Right cardiac atrium (tissue), 5 donors: Measurements from ENCODE around the gene MXI1. TPM values are rescaled to one million over a fixed set of nuclear protein-coding genes. Genes with fewer than 3 reads are reported as not detected.
A peak's percentile ranks its signal among the peaks of the same experiment; 100 is the strongest.

ENCODE experiments used
- ATAC-seq, 2 donors: fragments of 200-7000 bp; cut with Tn5 transposase; one replicate each; pipeline versions ENCODE4 v1.8.0 to v1.9.1; 2020; ENCODE audit warnings: moderate library complexity in 2 of 2, mild to moderate bottlenecking in 1 of 2
- DNase-seq, 3 donors: peaks; one replicate each; pipeline ENCODE4 v3.0.0-alpha.2; 2020
- H3K27ac ChIP-seq: one replicate; pipeline ENCODE4 v1.5.1; 2013; ENCODE audit warnings: mild to moderate bottlenecking, low read length, control low read depth, moderate library complexity
- H3K27me3 ChIP-seq: one replicate; pipeline ENCODE4 v1.6.1; 2013; ENCODE audit not compliant: control insufficient read depth, insufficient read depth
- H3K4me1 ChIP-seq: one replicate; pipeline ENCODE4 v1.6.1; 2013; ENCODE audit warnings: low read length; ENCODE audit not compliant: control insufficient read depth, insufficient read depth
- H3K4me3 ChIP-seq: one replicate; pipeline ENCODE4 v1.5.1; 2013; ENCODE audit warnings: low read length, control low read depth
- H3K9me3 ChIP-seq: one replicate; pipeline ENCODE4 v1.6.1; 2013; ENCODE audit warnings: low read length; ENCODE audit not compliant: control insufficient read depth
- WGBS: extraction: QIAGEN DNeasy Blood & Tissue Kit; methylation state at CpG from one replicate; pipeline ENCODE4 v1.1.7; 2013; 5-methylcytosine and 5-hydroxymethylcytosine counted together
- intact Hi-C, 4 donors: fragments of 100-400 bp; cut with DNase I; formaldehyde crosslinking; loops; one replicate each; pipeline versions ENCODE4 v1.11.0 to v1.14.0; 2022 to 2023
- long read RNA-seq, 4 donors: library from polyadenylated mRNA; unstranded; transcript quantifications; one replicate each; pipeline ENCODE4 v2.0.0, GENCODE V29; 2020 to 2021
- polyA plus RNA-seq: library from polyadenylated mRNA; stranded (reverse); fragments of 200-250 nt; gene quantifications from one replicate; pipeline ENCODE4 v1.2.3, GENCODE V29; 2013
- total RNA-seq, 4 donors: library from RNA; stranded (reverse); fragmentation: NEBNext Ultra II Directional; extraction: Animal tissue kit (Norgen Biotek cat#: 25700); gene quantifications; one replicate each; pipeline ENCODE4 v1.2.1, GENCODE V29; 2021
- donor health status: healthy with polysubstance abuse.
- donor health status: DM: no; HTN: yes; CAD: no.
- donor health status: DM: no; HTN: no; CAD: no.
- donor health status: DM: no; HTN: yes; CAD: no; lungs with severe emphysema.
- donor health status: DM: yes; HTN: yes; CAD: no.

Gene MXI1
- 10 to 100 TPM; 57.5 to 91.3 (median 62.4) TPM for total RNA-seq
- polyA plus RNA-seq, result 35.5 TPM
- long read RNA-seq, donor 1, transcript MXI1-202 (6 exons, 3,470 nt), result minor isoform, 23 of 200 reads
- long read RNA-seq, donor 1, transcript MXI1-201 (6 exons, 2,424 nt), result major isoform, 138 of 200 reads
- long read RNA-seq, donor 1, partial matches to known transcripts, result 8 of 200 reads
- long read RNA-seq, donor 1, other reads (novel, unspliced or antisense), result 28 of 200 reads
- long read RNA-seq, donor 2, transcript MXI1-201 (6 exons, 2,424 nt), result major isoform, 48 of 73 reads
- long read RNA-seq, donor 2, transcript MXI1-202 (6 exons, 3,470 nt), result minor isoform, 13 of 73 reads
- long read RNA-seq, donor 2, partial matches to known transcripts, result 5 of 73 reads
- long read RNA-seq, donor 2, other reads (novel, unspliced or antisense), result 7 of 73 reads
- long read RNA-seq, donor 3, transcript MXI1-201 (6 exons, 2,424 nt), result major isoform, 16 of 74 reads
- long read RNA-seq, donor 3, partial matches to known transcripts, result 13 of 74 reads
- long read RNA-seq, donor 3, other reads (novel, unspliced or antisense), result 41 of 74 reads
- long read RNA-seq, donor 4, transcript MXI1-201 (6 exons, 2,424 nt), result major isoform, 98 of 123 reads
- long read RNA-seq, donor 4, transcript MXI1-202 (6 exons, 3,470 nt), result minor isoform, 10 of 123 reads
- long read RNA-seq, donor 4, partial matches to known transcripts, result 3 of 123 reads
- long read RNA-seq, donor 4, other reads (novel, unspliced or antisense), result 12 of 123 reads

DNA sequence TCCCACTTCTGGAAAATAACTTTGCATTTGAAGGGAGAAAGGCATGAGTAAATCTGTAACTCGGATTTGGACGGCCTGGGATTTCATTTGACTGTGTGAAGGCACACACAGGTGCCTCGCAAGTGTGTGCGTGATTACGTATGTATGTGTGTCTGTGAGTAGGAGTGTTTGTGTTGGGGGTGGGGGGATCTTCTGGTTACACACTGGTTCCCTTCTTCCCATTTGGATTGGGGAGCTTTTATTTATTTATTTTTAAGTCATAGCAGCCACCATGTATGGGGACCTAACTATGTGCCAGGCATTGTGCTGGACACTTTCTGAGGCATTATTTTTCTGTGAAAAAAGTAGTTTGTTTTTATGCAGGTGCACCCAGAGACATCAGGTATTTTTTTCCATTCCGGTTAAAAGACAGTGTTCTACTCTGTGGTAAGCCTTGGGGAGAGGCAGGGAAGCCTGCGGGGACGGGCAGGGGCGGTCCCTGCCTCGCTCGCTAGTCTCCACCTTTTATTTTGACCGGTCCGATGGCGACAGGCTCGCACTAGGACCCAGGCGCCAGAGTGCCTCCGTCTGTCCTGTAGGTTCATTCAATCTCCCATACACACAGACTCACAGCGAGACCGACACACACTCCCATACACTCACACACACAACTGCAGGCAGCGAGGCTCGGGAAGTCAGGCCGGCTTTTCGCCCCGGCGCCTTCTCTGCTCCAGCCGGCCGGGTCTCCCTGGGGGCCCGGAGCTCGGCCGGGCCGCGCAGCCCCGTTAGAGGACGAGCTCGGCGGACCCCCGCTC lies at the start of gene MXI1:
Gene MXI1 (plus strand): TSS at position 595 of the 794 bp plus-strand sequence. CDS start 204 bp downstream, outside the sequence.
- peak within 1 kb of the TSS; percentile 89 for H3K4me3 ChIP-seq
- no peaks in the 10 kb centered on the region for H3K27me3 ChIP-seq
- no peaks in the 10 kb centered on the region for H3K9me3 ChIP-seq
- H3K27ac ChIP-seq, result peak within 1 kb of the TSS; percentile 95
- ATAC-seq (peak; percentile 48 to 65), DNase-seq (peak; percentile 80 to 92 (median 86))
- peaks cover 4% of the 10 kb centered on the region for H3K4me1 ChIP-seq
- WGBS, result 6% methylated on average over 37 of the region's 37 CpGs
- intact Hi-C loops, result loop anchor here in 3 of 4 donors (5.0 to 10.0 kb wide), 5 partner anchors 62 to 70 kb away; no protein-coding TSS in a partner anchor

- Histone ChIP-seq H3K4me1 (no peaks in the 10 kb centered on the region), H3K27me3 (no peaks in the 10 kb centered on the region), H3K9me3 (no peaks in the 10 kb centered on the region), H3K4me3 (no peak overlapping the region), H3K27ac (no peak overlapping the region)
- ATAC-seq, result no peak
- intact Hi-C loops, result no loop called here
- WGBS, result 90% methylated on average over 11 of the region's 11 CpGs
- no peak for DNase-seq
These were observed 49.1 kb upstream of the MXI1 start for GRCh38 chr10:110158051-110159005.

DNA sequence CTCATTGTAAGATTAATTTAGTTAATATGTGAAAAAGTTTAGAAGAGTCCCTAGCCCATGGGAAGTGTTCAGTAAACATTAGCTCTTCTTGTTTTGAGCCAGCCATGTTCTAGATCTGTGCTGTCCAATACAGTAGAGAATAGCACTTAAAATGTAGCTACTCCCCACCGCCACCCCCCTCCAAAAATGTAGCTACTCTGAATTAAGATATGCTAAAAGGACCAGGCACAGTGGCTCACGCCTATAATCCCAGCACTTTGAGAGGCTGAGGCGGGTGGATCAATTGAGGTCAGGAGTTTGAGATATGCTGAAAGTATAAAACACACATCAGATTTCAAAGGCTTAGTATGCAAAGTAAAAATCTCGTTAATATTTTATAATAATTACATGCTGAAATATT lies 47.3 kb upstream of the MXI1 start:
- no peak for DNase-seq
- Histone ChIP-seq H3K27me3 (no peaks in the 10 kb centered on the region), H3K4me3 (no peak overlapping the region), H3K27ac (no peak overlapping the region), H3K4me1 (no peaks in the 10 kb centered on the region), H3K9me3 (no peaks in the 10 kb centered on the region)
- WGBS, result 92% methylated on average over 4 of the region's 4 CpGs
- ATAC-seq, result no peak
- intact Hi-C loops, result no loop called here

DNA sequence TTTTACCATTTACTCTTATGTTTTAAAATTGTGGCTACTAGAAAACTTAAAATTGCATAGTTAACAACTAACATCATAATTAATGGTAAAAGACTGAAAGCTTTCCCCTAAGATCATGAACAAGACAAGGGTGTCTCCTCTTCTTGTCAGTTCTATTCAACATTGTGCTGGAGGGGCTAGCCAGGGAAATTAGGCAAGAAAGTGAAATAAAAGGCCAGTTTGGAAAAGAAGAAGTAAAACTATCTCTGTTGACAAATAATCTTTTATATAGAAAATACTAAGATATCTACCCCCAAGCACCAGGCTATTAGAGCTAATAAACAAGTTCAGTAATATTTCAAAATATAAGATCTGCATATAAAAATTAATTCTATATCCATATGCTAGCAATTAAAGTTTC lies 46.9 kb upstream of the MXI1 start:
- Histone ChIP-seq H3K4me3 (no peak overlapping the region), H3K9me3 (no peaks in the 10 kb centered on the region), H3K4me1 (no peaks in the 10 kb centered on the region), H3K27me3 (no peaks in the 10 kb centered on the region), H3K27ac (no peak overlapping the region)
- ATAC-seq (no peak), DNase-seq (no peak)
- intact Hi-C loops, result no loop called here

- DNase-seq (no peak), ATAC-seq (no peak)
- no peaks in the 10 kb centered on the region for H3K4me1 ChIP-seq
- WGBS, result 47% methylated on average over 6 of the region's 6 CpGs
- intact Hi-C loops, result no loop called here
- H3K9me3 ChIP-seq, result no peaks in the 10 kb centered on the region
- no peaks in the 10 kb centered on the region for H3K27me3 ChIP-seq
- no peak overlapping the region for H3K27ac ChIP-seq
- H3K4me3 ChIP-seq, result no peak overlapping the region
These were observed 44.7 kb upstream of the MXI1 start for GRCh38 chr10:110162741-110163145.

GRCh38 chr10:110163192-110163773 lies 44.1 kb upstream of the MXI1 start:
- no peak for ATAC-seq
- H3K27me3 ChIP-seq, result no peaks in the 10 kb centered on the region

DNA sequence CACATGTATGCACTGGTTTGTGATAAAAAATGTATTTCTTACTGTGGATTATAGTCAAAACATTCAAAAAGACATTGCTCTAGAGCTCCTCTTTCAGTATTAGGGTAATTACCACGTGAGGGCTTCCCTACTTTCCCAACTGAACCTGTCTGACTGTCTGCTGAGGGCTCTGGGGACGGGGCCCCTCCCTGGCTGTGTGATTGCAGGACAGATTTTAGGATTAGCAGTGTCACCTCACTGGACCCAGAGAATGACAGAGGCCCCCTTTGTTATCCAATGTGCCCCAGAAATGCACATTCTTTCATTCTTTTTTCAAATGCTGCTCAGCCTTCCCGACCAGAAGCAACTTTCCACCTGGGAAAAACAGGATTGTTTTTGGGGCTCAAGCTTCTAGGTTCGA lies 43.6 kb upstream of the MXI1 start:
- ATAC-seq (no peak), DNase-seq (no peak)
- intact Hi-C loops, result no loop called here

More at GRCh38 chr10:110163192-110163773, 44.1 kb upstream of the MXI1 start:
- 83% methylated on average over 5 of the region's 5 CpGs for WGBS
- no peak overlapping the region for H3K27ac ChIP-seq
- no peaks in the 10 kb centered on the region for H3K9me3 ChIP-seq
- DNase-seq, result no peak
- intact Hi-C loops, result no loop called here
- H3K4me1 ChIP-seq, result peaks cover under 1% of the 10 kb centered on the region
- H3K4me3 ChIP-seq, result no peak overlapping the region

GRCh38 chr10:110165239-110165638 lies 42.2 kb upstream of the MXI1 start:
- no peak for DNase-seq
- ATAC-seq, result no peak
- H3K9me3 ChIP-seq, result no peaks in the 10 kb centered on the region
- no peak overlapping the region for H3K4me3 ChIP-seq
- no peak overlapping the region for H3K27ac ChIP-seq
- H3K4me1 ChIP-seq, result peaks cover 4% of the 10 kb centered on the region
- no peaks in the 10 kb centered on the region for H3K27me3 ChIP-seq
- WGBS, result 91% methylated on average over 6 of the region's 6 CpGs
- intact Hi-C loops, result no loop called here

More for the DNA sequence above, 43.6 kb upstream of the MXI1 start:
- no peaks in the 10 kb centered on the region for H3K27me3 ChIP-seq
- H3K4me3 ChIP-seq, result no peak overlapping the region
- H3K9me3 ChIP-seq, result no peaks in the 10 kb centered on the region
- H3K4me1 ChIP-seq, result peaks cover 2% of the 10 kb centered on the region
- no peak overlapping the region for H3K27ac ChIP-seq
- 65% methylated on average over 4 of the region's 4 CpGs for WGBS

DNA sequence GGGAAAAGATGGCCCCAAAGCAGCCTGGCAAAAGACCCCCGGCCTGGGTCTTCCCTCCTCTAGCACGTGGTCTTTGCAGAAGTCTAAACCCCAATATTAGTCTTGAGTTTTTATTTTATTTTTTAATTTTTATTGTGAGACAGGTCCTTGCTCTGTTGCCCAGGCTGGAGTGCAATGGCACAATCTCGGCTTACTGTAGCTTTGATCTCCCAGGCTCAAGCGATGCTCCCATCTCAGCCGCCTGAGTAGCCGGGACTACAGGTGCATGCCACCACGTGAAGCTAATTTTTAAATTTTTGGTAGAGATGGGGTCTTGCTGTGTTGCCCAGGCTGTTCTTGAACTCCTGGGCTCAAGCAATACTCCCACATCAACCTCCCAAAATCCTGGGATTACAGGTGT lies 40.3 kb upstream of the MXI1 start:
- intact Hi-C loops, result no loop called here
- Histone ChIP-seq H3K4me3 (no peak overlapping the region), H3K27ac (no peak overlapping the region), H3K9me3 (no peaks in the 10 kb centered on the region), H3K27me3 (no peaks in the 10 kb centered on the region), H3K4me1 (peaks cover 5% of the 10 kb centered on the region)
- WGBS, result 92% methylated on average over 7 of the region's 7 CpGs
- DNase-seq (no peak), ATAC-seq (no peak)
